HL-60/S4 (cell line): ENCODE results near the gene C17orf50.

Experiments used
- in situ Hi-C: fragments of 300-500 bp; cut with MboI; formaldehyde crosslinking; loops from 2 replicates; pipeline ENCODE4 v1.14.3; 2022; ENCODE audit warnings: low sequenced_read_pairs

The C17orf50 gene

DNA sequence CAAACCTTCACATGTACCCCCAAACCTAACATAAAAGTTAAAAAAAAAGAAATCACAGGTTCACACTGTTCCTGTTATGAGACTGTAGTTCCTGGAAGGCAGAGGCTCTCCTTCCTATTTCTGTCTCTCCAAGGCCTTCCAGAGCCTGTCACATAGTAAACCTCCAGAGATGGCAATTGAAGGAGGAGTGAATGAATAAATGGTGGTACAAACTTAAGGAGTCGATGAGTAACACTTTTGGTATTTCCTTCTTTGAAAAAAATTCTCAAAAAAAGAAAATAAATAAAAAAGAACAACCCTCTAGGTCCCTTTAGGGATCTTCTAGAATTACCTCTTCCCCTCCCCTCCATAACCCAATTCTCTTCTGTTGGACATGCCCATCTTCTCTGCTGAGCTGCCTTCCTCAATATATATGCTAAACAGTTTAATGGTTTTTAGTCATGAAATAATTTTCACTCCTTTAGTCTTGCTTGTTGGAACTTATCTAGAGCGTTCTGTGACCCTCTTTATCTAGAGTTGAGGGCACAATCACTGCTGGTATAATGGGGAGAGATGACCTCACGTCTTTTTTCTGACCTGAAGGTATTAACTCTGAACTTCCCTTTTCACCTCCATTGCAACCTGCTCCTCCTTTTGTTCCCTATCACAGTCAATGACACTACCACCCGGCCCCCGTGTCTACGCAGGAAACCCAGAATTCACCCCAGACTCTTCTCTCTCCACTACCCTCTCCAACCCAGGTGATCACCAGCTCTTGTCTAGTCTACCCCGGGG, 46.9 kb downstream of the C17orf50 start:
- in situ Hi-C loops = loop anchor here (5.0 kb wide), 1 partner anchor 45 kb away; the partner anchor contains the start of gene C17orf50

DNA sequence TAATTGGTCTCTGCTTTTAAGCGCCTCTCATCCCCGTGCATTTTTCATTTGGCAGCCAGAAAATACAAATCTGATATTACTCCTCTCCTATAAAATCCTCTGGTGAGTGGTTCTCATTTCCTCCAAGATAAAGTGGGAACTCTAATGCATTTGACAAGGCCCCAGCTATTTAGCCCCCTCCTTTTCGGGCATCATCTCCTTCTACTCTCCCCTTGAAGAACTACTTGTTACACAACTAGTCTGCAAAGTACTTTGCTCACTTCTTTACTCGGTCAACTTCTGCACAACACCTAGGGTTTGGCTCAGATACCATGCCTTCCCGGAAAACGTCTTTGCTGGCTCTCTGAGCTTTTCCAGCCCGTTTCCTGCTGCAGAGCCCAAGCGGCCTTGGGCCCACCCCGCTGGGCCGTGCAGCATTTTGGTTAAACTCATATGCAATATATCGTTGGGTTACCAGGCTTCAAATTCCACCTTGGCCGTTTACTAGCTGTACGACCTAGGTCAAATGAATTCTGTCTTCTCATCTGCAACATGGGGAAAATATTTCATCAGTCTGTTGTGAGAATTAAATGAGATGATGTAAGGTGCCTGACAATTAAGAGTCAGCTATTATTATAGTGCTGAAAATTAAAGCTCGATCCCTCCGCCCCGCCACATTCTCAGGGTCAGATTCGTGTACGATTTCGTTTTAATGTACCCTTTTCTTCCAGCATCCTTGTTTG, 47.7 kb downstream of the C17orf50 start:
- in situ Hi-C loops = loop anchor here (5.0 kb wide), 1 partner anchor 46 kb away; the partner anchor contains the start of gene C17orf50

DNA sequence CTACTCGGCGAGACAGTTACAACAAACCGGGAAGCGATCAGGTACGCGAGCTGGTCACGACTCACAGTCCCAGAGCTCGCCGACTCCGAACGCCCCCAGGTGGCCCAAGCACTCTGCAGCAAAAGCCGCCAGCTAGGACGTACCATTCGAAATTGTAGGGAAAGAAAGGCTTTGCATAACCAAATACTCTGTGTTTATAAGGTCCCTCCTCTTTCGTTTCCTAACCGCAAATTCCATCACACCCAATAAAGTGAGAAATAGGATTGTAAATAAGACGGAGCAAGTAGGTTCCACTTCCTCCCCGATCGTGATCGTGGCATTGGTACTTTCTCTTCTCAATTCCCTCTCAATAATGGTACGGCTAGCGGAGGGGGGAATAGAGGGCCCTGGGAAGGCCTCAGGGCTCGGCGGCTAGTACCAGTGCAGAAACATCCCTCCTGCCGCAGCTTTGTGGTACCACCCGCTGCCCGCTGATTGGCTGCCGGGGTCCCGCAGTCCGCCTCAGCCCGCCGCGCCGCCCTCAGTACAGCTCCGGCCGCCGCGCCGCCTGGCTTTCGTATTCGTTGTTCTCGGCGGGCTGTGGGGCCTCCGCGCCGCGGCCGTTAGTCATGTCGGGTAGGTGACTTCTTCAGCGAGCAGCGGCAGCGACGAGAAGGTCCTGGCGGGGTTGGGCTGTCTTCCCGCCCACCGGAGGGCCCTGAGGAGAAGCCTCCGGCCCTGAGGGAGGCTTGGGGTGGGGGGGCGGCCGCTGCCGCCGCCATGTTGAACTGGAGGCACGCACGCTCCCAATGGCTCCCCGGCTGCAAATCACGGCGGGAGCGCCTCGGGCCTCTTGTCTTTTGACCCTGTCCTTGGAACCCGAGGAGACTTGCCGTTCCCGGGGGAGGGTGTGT, 48.5 kb downstream of the C17orf50 start, which contains the start of gene TAF15:
Gene TAF15, plus strand, starts transcription at position 523 of the 893 bp plus-strand sequence. Its CDS starts 86 bp downstream, at position 609.
- in situ Hi-C loops = loop anchor here (5.0 kb wide), 1 partner anchor 47 kb away; the partner anchor contains the start of gene C17orf50

DNA sequence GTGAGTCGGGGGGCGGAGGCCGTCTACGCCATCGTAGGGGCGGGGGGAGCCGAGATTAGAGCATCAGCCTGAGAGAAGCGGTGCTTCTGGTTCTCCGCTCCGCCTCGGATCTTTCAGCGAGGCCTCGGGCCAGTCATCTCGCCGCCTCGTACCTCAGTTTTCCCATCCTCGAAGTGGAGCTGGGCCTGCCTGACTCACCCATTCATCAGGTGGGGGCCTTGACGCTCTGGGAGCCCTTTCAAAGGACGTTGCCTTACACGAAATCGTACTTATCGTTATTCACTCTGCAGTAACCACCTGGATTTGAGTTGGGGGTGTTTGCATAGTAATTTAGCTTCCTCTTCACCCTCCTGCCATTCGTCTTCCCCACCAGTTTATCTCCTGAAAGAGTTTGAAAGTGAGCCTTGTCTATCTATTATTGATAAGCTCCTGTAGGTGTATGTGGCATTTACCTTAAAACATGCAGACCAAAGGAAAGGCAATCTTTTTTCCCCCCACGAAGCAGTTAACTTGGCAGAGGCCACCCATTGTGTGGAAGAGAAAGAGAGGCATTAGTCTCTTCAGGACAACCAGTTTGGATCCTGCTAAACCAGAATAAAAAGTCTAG, 49.3 kb downstream of the C17orf50 start:
- in situ Hi-C loops = loop anchor here (5.0 kb wide), 1 partner anchor 48 kb away; the partner anchor contains the start of gene C17orf50

DNA sequence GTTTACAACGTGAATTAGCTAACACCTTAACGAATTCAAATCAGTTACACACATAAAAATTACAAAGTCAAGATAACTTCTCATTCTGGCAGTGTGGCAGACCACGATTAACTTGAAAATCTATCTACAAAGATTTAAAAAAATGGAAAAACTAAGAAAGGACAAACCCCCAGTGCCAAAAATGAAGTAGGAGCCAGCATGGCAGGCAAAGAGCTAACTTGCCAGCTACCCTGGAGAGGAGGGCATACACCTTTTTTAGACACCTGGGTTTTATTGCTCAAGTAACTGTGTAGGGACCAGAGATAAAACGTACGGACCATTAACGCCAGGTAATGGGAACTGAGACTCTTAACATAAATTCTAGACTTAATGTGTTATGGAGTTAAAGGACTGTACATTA, 51.1 kb downstream of the C17orf50 start:
- in situ Hi-C loops = no loop called here

DNA sequence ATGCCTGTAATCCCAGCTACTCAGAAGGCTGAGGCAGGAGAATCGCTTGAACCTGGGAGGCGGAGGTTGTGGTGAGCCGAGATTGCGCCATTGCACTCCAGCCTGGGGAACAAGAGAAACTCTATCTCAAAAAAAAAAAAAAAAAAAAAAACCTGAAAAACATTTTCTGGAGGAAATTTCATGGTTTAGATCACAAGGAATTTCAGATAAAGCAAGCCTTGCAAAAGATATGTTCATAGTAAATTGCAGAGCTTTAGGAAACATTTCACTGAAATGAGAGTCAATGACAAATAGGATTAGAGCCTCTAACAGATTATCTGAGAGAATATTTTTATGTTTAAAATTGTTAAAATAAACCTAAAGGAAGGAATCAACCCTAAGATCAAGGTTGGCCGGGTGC, 51.8 kb downstream of the C17orf50 start:
- in situ Hi-C loops = no loop called here
